Pancreas (tissue), 10 donors: ENCODE results near the gene UPK3B. TPM values are rescaled to one million over a fixed set of nuclear protein-coding genes. Genes with fewer than 3 reads are reported as not detected.
"Not testable (repeated sequence)": the region's sequence is repeated elsewhere in the genome, so short reads cannot be mapped to it uniquely, and the experiment has no call there.

Source experiments
- ATAC-seq, 4 donors: fragments of 200-7000 bp; cut with Tn5 transposase; one replicate each; pipeline versions ENCODE4 v1.8.0 to v1.9.1; 2020; ENCODE audit warnings: mild to moderate bottlenecking in 4 of 4, moderate library complexity in 4 of 4
- DNase-seq, 6 donors: peaks; one replicate each; pipeline ENCODE4 v3.0.0-alpha.2; 2020
- FAIRE-seq: peaks from 2 replicates; lab custom pipeline; 2012; peaks lifted over from hg19 to GRCh38; lab: Jason Lieb, UNC
- H3K27ac ChIP-seq, 4 donors: fragments of 200-600 bp; sonication (generic); 1 replicate in 3 of 4; 2 replicates in 1 of 4; pipeline versions ENCODE4 v1.5.0 to v1.8.0; 2020
- H3K27me3 ChIP-seq, 4 donors: fragments of 200-600 bp; one replicate each; pipeline ENCODE4 v1.8.0; 2021
- H3K36me3 ChIP-seq, 3 donors: fragments of 200-600 bp; sonication (generic) in 1 of 3; one replicate each; pipeline versions ENCODE4 v1.5.0 to v1.8.0; 2020 to 2021
- H3K4me1 ChIP-seq, 3 donors: fragments of 200-600 bp; one replicate each; pipeline ENCODE4 v1.8.0; 2021
- H3K4me3 ChIP-seq, 4 donors: fragments of 200-600 bp; sonication (generic) in 2 of 4; one replicate each; pipeline versions ENCODE4 v1.5.0 to v1.8.0; 2020 to 2021
- H3K9me3 ChIP-seq, 4 donors: fragments of 200-600 bp; one replicate each; pipeline ENCODE4 v1.8.0; 2021
- WGBS, 2 donors: extraction: QIAGEN DNeasy Blood & Tissue Kit; methylation state at CpG; one replicate each; pipeline ENCODE4 v1.1.7; 2013; 5-methylcytosine and 5-hydroxymethylcytosine counted together
- intact Hi-C, 3 donors: fragments of 100-400 bp; cut with DNase I; formaldehyde crosslinking; loops; one replicate each; pipeline versions ENCODE4 v1.11.1 to v1.14.2; 2022
- polyA plus RNA-seq, 2 donors: library from polyadenylated mRNA; stranded (reverse); fragments of 200-250 nt; gene quantifications; one replicate each; pipeline ENCODE4 v1.2.3, GENCODE V29; 2013
- total RNA-seq, 6 donors: library from RNA; stranded (reverse); fragmentation: NEBNext Ultra II Directional in 4 of 6; extraction: Animal tissue kit (Norgen Biotek cat#: 25700) in 4 of 6; gene quantifications; one replicate each; pipeline versions ENCODE4 v1.2.1 to v1.2.4, GENCODE V29; 2021 to 2023
- donor health status: healthy with polysubstance abuse.
- donor health status: DM: no; HTN: no; CAD: no; lungs with moderate emphysema.
- donor health status: DM: no; HTN: no; CAD: no.
- donor health status: control.
- donor health status: control.
- donor health status: Bipolar disorder and iron deficiency.
- donor health status: DM: yes; HTN: yes; CAD: no.
- donor health status: DM: no; HTN: no; CAD: no.
- donor health status: DM: no; HTN: no; CAD: no.
- donor health status: DM: yes; HTN: yes; CAD: no.

Gene UPK3B
- total and polyA plus RNA-seq, 8 donors, result 0.41 to 3.2 (median 1.0) TPM

- intact Hi-C loops, result not testable (repeated sequence)
Measured at GRCh38 chr7:76495717-76496116, 14.6 kb upstream of the UPK3B start.

GRCh38 chr7:76497918-76498582 is 12.3 kb upstream of the UPK3B start:
- DNase-seq, H3K36me3 ChIP-seq, FAIRE-seq, H3K27me3 ChIP-seq, H3K4me3 ChIP-seq, H3K27ac ChIP-seq, H3K9me3 ChIP-seq, intact Hi-C loops, ATAC-seq, H3K4me1 ChIP-seq: not testable (repeated sequence)
- WGBS, 2 donors, result 82% methylated on average over 9 to 11 of the region's 27 CpGs

More at GRCh38 chr7:76495717-76496116, 14.6 kb upstream of the UPK3B start:
- not testable (repeated sequence) for H3K4me1 ChIP-seq, H3K9me3 ChIP-seq, H3K27ac ChIP-seq, H3K27me3 ChIP-seq, H3K4me3 ChIP-seq, H3K36me3 ChIP-seq, ATAC-seq, FAIRE-seq, DNase-seq
- WGBS, 2 donors, result 92 to 93% methylated on average over 8 to 16 of the region's 16 CpGs

GRCh38 chr7:76498583-76499200 is 11.7 kb upstream of the UPK3B start:
- H3K4me3 ChIP-seq, H3K27ac ChIP-seq, intact Hi-C loops, H3K9me3 ChIP-seq, FAIRE-seq, H3K27me3 ChIP-seq, H3K36me3 ChIP-seq, DNase-seq, H3K4me1 ChIP-seq, ATAC-seq: not testable (repeated sequence)
- 89 to 98% methylated on average over 7 of the region's 10 CpGs for WGBS, 2 donors

DNA sequence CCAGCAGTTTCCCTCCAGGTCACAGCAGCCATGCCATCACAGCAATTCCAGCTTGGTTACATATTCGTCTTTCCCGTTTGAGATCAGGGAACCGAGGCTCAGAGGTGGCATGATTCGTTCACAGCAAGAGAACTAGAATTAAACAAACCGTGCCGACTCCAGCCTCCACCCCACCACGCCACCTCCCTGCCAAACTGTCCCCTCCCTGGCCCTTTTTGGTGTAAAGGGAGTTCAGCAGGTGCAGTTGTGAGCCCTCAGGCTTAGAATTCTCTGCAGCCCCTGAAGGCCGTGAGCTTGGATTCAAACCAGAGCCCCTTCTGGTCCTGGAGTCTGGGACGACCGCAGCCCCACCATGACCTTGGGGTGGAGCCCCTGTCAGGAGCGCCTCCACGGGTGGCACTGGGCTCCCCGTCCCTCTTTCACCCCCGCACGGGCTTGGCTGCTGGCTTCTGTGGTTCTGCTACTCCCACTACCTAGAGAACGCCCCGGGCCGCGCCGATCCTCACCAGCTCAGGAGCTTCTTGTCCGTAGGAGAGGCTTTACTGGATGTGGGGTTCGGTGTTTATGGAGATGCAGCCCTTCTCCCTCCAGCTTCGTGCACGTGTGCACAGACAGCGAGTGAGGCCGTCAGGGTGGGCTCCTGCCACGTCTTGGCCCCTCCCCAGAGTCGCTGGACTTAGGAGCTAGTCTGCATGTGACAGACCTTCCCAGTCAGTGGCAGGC is 11.0 kb upstream of the UPK3B start:
- DNase-seq, H3K27ac ChIP-seq, H3K4me3 ChIP-seq, H3K36me3 ChIP-seq, H3K27me3 ChIP-seq, FAIRE-seq, H3K9me3 ChIP-seq, H3K4me1 ChIP-seq, ATAC-seq, intact Hi-C loops: not testable (repeated sequence)
- whole genome bisulfite sequencing, 2 donors, result 90 to 93% methylated on average over 11 to 15 of the region's 28 CpGs

DNA sequence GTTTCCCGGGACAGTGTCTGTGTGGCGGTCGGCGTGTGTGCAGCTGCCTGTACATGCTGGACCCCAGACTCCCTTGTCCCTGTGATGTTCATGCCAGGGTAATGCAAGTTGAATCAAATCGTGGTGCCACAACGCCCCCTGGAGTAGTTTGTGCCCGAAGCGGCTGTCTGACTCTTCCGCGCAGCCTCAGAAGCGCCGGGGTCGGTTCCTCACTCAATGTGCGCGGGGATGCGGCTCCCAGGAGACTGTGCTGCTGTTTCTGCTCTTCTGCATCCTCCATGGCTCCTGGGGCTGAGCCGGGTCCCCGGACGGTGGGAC is 10.5 kb upstream of the UPK3B start:
- H3K4me3 ChIP-seq, intact Hi-C loops, H3K36me3 ChIP-seq, H3K9me3 ChIP-seq, H3K4me1 ChIP-seq, FAIRE-seq, DNase-seq, H3K27me3 ChIP-seq, H3K27ac ChIP-seq: not testable (repeated sequence)
- WGBS, 2 donors, result 75% methylated on average over 8 of the region's 19 CpGs; no CpG with 5 or more reads in 1 of the 2 donors
- ATAC-seq, result peak in 2 of 4 donors; percentile 7 to 40

DNA sequence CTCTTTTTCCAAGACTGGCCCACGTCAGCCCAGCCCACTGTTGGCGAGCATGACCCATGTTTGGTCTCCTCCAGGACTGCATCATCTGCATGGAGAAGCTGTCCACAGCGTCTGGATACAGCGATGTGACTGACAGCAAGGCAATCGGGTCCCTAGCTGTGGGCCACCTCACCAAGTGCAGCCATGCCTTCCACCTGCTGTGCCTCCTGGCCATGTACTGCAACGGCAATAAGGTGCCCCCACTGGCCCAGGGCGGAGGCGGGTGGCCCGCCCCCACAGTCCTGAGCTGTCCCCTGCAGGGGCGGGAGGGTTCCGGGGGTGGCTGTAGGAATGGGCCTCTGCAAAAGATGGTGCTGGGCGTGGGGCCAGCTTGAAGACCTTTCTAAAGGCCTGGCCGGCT is 8.1 kb upstream of the UPK3B start:
- H3K9me3 ChIP-seq, H3K4me3 ChIP-seq, ATAC-seq, H3K27ac ChIP-seq, intact Hi-C loops, FAIRE-seq, H3K27me3 ChIP-seq, H3K4me1 ChIP-seq, H3K36me3 ChIP-seq, DNase-seq: not testable (repeated sequence)
- WGBS, 2 donors, result 81 to 82% methylated on average over 10 to 13 of the region's 13 CpGs

DNA sequence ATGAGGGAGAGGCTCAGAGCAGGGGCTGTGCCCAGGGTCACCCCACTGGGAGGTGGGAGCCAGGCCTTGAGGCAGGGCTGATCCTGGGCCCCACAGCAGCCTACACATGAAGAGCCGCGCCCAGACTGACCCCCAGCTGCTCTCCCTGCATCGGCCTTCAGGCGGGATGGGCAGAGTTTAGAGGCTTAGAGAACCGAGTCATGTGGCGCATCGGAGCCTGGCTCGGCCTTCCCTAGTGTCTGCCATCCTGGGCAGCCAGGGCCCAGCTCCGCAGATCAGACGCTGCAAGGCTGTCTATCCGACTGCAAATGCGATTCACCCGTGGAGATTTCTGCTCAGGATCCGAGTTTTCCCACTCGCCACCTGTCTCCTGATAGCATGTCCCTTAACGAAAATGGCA is 7.5 kb upstream of the UPK3B start:
- FAIRE-seq, result not testable (repeated sequence)

DNA sequence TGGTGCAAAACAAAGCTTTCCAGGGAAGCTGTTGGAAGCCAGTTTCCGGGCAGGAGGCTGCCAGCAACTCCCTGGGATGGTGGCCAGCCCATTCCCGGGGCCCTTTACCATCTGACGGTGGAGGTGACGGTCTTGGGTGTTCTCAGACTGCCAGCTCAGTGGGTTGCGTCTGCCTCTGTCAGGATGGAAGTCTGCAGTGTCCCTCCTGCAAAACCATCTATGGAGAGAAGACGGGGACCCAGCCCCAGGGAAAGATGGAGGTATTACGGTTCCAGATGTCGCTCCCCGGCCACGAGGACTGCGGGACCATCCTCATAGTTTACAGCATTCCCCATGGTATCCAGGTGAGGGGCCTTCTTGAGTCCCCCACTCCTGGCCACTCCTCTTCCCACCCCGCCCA is 7.1 kb upstream of the UPK3B start:
- FAIRE-seq, H3K27me3 ChIP-seq, intact Hi-C loops, ATAC-seq, H3K4me1 ChIP-seq, H3K4me3 ChIP-seq, H3K36me3 ChIP-seq, H3K9me3 ChIP-seq, H3K27ac ChIP-seq: not testable (repeated sequence)
- peak in 1 of 6 donors; percentile 2 for DNase-seq
- WGBS, 2 donors, result 93 to 95% methylated on average over 9 to 12 of the region's 12 CpGs

More for the DNA sequence above, 7.5 kb upstream of the UPK3B start:
- H3K27ac ChIP-seq, H3K36me3 ChIP-seq, H3K4me3 ChIP-seq, H3K4me1 ChIP-seq, H3K27me3 ChIP-seq, intact Hi-C loops, H3K9me3 ChIP-seq, DNase-seq, ATAC-seq: not testable (repeated sequence)
- WGBS, 2 donors, result 89 to 93% methylated on average over 14 to 16 of the region's 16 CpGs

DNA sequence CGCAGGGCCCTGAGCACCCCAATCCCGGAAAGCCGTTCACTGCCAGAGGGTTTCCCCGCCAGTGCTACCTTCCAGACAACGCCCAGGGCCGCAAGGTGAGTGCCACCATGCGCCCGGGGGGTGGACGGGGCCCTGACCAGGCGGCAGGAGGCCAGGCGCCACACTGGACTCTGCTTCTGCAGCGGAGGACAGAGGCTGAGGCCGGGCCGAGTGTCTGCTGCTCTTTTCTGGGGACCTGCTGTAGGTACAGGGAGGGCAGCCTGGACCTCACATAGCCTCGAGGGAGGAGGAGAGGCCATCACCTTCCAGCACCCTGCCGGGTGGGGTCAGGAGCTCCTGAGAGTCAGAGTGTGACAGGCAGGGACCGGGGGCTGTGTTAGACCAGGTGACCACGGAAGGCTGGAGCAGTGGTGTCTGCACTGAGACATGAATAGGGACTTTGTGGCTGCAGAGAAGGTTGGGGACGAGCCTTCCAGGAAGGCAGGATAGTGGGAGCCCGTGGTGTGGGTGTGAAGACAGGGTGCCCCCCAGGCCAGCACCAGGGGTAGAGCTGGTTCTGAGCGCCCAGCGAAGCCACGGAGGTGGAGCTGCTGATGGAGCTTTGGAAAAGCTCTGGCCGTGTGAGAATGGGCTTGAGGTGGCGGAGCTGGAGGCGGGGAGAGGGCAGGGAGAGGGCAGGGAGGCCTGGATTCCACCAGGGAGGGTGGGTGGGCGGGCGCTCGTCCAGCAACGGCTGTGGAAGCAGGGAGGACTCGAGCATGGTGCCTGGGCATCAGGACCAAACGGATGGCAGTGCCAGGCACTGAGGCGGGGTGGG is 5.8 kb upstream of the UPK3B start:
- H3K4me1 ChIP-seq, H3K27ac ChIP-seq, H3K4me3 ChIP-seq, FAIRE-seq, H3K27me3 ChIP-seq, H3K36me3 ChIP-seq, H3K9me3 ChIP-seq, ATAC-seq: not testable (repeated sequence)
- 86 to 89% methylated on average over 21 to 23 of the region's 33 CpGs for WGBS, 2 donors
- DNase-seq, result peak in 2 of 6 donors; percentile 8 to 57
- intact Hi-C loops, result loop anchor here in 1 of 3 donors (5.0 kb wide), 1 partner anchor 493 kb away; no protein-coding TSS in a partner anchor
